H1 (cell line): Measurements from ENCODE around the gene GLS2. TPM values are rescaled to one million over a fixed set of nuclear protein-coding genes. Genes with fewer than 3 reads are reported as not detected.

Source experiments
- GTF2F1 ChIP-seq: IDR thresholded peaks from 2 replicates; pipeline ENCODE4 v1.6.1; 2012; ENCODE audit warnings: low read depth, low read length, improper control_type of control experiment, borderline replicate concordance
- SIX5 ChIP-seq: IDR thresholded peaks from 2 replicates; pipeline ENCODE4 v1.6.1; 2011; ENCODE audit warnings: mild to moderate bottlenecking, low read depth, low read length
- TAF1 ChIP-seq: IDR thresholded peaks from 2 replicates; pipeline ENCODE4 v1.6.1; 2011; ENCODE audit warnings: mild to moderate bottlenecking, low read depth, low read length
- polyA plus RNA-seq, 7 experiments: library from polyadenylated mRNA; depleted of rRNA in 3 of 7; stranded (reverse) in 5 of 7; unstranded in 2 of 7; fragments of >200 nt in 5 of 7; fragments of 200-250 nt in 2 of 7; gene quantifications; 1 replicate in 5 of 7; 2 replicates in 1 of 7; 4 replicates in 1 of 7; pipeline versions ENCODE4 v1.2.1 to v1.2.3, GENCODE V29; 2011 to 2013; ENCODE audit warnings: missing spikeins in 2 of 7, mixed read lengths in 2 of 7
- total RNA-seq: library from RNA; stranded (reverse); fragmentation: NEBNext Ultra II Directional; extraction: Animal tissue kit (Norgen Biotek cat#: 25700); gene quantifications from 2 replicates; pipeline ENCODE4 v1.2.1, GENCODE V29; 2021
- TF ChIP-seq, protein P1 (sequence below): fragments of 300-600 bp; sonication (generic); IDR thresholded peaks from 2 replicates; pipeline ENCODE4 v1.7.1; 2012; ENCODE audit warnings: low read length, moderate library complexity, mild to moderate bottlenecking, inconsistent platforms; ENCODE audit not compliant: insufficient replicate concordance

Gene GLS2
- total and polyA plus RNA-seq, 2 of the 8 experiments (the other 6 are each of a cell fraction or from before 2014, with no cell fraction given): 14.5 to 20.1 TPM

DNA sequence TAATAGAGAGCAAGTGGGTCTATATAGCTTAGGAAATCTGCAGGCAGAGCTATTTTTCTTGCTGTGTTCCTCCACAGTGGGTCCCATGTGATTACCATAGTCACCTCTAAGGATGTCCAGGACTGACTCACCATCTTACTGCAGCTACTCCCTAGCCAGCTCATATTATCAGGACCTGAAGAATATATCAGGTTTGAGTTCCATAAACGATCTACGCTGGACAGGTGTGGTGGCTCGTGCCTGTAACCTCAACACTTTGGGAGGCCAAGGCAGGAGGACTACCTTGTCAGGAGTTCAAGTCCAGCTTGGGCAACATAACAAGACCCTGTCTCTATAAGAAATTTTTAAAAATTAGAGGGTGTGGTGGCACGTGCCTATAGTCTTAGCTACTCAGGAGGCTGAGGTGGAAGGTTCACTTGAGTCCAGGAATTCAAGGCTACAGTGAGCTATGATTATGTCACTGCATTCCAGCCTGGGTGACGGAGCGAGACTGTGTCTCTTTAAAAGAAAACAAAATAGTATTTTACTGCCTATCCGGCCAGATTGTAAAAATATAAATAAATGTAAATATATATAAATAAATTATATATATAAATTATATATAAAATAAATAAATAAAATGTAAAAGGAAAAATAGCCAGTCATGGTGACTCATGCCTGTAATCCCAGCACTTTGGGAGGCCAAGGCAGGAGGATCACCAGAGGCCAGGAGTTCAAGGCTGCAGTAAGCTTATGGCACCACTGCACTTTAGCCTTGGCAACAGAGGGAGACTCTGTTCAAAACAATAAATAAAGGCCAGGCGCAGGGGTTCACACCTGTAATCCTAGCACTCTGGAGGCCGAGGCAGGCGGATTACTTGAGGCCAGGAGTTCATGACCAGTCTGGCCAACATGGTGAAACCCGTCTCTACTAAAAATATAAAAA lies 26.5 kb downstream of the GLS2 start (continued):
- TF ChIP-seq, protein P1, sequence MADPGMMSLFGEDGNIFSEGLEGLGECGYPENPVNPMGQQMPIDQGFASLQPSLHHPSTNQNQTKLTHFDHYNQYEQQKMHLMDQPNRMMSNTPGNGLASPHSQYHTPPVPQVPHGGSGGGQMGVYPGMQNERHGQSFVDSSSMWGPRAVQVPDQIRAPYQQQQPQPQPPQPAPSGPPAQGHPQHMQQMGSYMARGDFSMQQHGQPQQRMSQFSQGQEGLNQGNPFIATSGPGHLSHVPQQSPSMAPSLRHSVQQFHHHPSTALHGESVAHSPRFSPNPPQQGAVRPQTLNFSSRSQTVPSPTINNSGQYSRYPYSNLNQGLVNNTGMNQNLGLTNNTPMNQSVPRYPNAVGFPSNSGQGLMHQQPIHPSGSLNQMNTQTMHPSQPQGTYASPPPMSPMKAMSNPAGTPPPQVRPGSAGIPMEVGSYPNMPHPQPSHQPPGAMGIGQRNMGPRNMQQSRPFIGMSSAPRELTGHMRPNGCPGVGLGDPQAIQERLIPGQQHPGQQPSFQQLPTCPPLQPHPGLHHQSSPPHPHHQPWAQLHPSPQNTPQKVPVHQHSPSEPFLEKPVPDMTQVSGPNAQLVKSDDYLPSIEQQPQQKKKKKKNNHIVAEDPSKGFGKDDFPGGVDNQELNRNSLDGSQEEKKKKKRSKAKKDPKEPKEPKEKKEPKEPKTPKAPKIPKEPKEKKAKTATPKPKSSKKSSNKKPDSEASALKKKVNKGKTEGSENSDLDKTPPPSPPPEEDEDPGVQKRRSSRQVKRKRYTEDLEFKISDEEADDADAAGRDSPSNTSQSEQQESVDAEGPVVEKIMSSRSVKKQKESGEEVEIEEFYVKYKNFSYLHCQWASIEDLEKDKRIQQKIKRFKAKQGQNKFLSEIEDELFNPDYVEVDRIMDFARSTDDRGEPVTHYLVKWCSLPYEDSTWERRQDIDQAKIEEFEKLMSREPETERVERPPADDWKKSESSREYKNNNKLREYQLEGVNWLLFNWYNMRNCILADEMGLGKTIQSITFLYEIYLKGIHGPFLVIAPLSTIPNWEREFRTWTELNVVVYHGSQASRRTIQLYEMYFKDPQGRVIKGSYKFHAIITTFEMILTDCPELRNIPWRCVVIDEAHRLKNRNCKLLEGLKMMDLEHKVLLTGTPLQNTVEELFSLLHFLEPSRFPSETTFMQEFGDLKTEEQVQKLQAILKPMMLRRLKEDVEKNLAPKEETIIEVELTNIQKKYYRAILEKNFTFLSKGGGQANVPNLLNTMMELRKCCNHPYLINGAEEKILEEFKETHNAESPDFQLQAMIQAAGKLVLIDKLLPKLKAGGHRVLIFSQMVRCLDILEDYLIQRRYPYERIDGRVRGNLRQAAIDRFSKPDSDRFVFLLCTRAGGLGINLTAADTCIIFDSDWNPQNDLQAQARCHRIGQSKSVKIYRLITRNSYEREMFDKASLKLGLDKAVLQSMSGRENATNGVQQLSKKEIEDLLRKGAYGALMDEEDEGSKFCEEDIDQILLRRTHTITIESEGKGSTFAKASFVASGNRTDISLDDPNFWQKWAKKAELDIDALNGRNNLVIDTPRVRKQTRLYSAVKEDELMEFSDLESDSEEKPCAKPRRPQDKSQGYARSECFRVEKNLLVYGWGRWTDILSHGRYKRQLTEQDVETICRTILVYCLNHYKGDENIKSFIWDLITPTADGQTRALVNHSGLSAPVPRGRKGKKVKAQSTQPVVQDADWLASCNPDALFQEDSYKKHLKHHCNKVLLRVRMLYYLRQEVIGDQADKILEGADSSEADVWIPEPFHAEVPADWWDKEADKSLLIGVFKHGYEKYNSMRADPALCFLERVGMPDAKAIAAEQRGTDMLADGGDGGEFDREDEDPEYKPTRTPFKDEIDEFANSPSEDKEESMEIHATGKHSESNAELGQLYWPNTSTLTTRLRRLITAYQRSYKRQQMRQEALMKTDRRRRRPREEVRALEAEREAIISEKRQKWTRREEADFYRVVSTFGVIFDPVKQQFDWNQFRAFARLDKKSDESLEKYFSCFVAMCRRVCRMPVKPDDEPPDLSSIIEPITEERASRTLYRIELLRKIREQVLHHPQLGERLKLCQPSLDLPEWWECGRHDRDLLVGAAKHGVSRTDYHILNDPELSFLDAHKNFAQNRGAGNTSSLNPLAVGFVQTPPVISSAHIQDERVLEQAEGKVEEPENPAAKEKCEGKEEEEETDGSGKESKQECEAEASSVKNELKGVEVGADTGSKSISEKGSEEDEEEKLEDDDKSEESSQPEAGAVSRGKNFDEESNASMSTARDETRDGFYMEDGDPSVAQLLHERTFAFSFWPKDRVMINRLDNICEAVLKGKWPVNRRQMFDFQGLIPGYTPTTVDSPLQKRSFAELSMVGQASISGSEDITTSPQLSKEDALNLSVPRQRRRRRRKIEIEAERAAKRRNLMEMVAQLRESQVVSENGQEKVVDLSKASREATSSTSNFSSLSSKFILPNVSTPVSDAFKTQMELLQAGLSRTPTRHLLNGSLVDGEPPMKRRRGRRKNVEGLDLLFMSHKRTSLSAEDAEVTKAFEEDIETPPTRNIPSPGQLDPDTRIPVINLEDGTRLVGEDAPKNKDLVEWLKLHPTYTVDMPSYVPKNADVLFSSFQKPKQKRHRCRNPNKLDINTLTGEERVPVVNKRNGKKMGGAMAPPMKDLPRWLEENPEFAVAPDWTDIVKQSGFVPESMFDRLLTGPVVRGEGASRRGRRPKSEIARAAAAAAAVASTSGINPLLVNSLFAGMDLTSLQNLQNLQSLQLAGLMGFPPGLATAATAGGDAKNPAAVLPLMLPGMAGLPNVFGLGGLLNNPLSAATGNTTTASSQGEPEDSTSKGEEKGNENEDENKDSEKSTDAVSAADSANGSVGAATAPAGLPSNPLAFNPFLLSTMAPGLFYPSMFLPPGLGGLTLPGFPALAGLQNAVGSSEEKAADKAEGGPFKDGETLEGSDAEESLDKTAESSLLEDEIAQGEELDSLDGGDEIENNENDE: no peak
- TF ChIP-seq SIX5: no peak
- no peak for TF ChIP-seq TAF1
- TF ChIP-seq GTF2F1: no peak
- TF ChIP-seq, all 59 proteins: peak for 0
